ENCODE data around the gene IL10RA.

GRCh38 chr11:118042796-118043195 is 56.6 kb downstream of the IL10RA start:
- TF ChIP-seq CTCF (IDR thresholded peaks at IDR 0.05) (no peak), POLR2A (IDR thresholded peaks at IDR 0.05) (no peak)
